GM18907 (cell line): ENCODE results near the gene RERG.

ENCODE experiments used
- ATAC-seq: cut with Tn5 transposase; IDR thresholded peaks from one replicate; pipeline ENCODE4 v1.9.1; 2021; ENCODE audit warnings: mild to moderate bottlenecking, moderate library complexity; ENCODE audit not compliant: unreplicated experiment

Gene RERG, protein sequence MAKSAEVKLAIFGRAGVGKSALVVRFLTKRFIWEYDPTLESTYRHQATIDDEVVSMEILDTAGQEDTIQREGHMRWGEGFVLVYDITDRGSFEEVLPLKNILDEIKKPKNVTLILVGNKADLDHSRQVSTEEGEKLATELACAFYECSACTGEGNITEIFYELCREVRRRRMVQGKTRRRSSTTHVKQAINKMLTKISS

DNA sequence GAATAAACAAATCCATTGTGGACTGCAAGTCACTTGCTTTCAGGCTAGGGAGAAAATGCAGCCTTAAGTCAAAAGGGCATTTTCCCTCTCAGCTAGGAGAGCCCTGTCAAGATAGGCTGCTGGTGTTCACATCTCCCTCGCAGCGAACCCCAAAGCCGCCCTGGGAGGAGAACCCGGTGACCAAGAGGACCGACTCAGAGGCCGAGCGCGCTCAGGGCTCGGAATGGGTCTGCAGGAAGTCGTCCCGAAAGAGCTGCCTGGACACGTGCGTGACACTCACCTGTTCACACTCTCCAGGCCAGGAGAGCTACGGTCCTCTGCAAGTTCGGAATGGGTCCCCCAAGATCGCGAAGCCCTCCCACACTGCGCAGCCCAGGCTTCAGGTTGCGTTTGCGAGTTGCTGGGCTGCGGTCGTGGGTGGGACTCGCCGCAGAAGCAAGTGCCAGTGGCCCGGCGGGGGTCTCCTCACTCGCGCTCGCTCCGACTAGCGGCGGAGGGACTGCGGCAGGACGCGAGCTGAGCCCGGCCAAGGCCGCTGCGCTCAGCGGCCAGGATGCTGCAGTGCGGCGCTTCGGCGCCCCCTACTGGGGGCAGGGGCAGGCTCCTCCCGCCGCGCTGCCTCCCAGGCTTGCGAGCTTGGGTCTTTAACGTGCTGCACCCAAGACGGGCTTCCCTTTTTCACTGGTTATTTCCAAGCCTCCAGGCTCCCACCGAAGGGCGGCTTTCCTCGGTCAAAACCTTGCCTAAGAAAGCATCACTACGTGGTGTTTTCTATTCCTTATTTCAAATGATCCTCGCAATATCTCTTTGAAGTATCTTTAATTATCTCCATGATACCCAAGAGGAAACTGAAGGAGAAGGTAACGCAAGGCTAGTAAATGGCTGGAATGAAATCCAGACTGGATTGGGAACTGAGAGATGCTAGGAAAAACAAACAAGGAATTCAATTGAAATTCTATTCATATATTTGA, at the start of gene RERG:
Gene RERG, minus strand, starts transcription at position 503 of the 971 bp plus-strand sequence. CDS start 3,928 bp downstream, outside the sequence.
- ATAC-seq = peak; percentile 94

- no peak for ATAC-seq
Measured at GRCh38 chr12:15270591-15270990, 49.4 kb upstream of the RERG start.

- peak; percentile 89 for ATAC-seq
Measured at GRCh38 chr12:15268927-15269552, 47.8 kb upstream of the RERG start.

DNA sequence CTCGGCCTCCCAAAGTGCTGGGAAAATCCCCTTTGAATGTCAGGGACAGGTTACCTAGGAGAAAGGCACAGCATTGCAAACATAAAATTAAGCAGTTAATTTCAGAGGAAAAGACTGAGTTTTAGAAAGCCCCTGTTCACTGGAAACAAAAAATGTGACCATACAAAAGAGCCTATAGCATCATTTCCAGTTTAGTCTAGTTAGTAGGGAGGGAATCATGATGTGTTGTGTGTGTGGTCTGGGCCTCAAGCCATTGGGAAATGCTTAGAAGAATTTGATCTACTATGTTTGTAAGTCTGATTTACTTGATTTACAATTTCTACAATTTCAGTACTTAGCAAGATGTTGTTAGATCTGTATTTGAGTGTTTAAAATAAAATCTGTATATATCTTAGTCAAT, 47.1 kb upstream of the RERG start:
- no peak for ATAC-seq

GRCh38 chr12:15265875-15266274, 44.7 kb upstream of the RERG start:
- ATAC-seq = no peak

DNA sequence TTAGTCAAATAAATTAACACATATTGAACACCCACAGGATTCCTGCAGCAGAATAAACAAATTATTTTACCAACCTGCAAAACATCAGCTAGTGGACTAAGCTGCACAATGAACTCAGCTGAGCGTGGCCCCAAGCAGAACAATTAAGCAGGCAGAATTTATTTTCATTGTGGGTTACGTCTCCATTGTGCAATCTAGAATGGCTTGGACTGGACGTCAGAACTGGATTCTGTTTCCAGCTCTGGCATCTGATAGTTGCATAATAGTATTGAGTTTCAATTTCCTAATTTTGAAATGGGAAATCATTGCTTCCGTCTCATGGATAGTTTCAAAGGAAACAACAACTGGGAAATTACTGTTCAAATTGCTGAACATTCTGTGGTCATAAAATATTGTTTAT, 35.5 kb upstream of the RERG start:
- no peak for ATAC-seq

DNA sequence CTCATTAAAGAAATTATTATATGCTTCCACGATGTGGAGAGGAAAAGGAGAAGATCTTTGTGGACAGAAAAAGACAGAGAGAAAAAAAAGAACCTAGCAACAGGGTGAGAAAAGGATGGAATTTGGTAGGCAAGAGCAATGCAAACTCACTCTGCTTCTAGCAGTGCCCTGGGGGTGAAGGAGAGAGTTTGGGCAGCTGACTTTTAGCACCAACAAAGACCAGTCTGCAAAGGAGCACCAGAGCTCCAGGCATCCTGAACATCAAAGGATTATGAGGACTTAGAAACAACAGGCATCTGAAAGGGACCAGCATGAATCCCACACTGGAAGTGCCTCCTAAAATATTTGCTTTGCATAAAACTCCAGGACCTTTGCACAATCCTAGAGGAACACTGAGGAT, 32.8 kb upstream of the RERG start:
- ATAC-seq = no peak

DNA sequence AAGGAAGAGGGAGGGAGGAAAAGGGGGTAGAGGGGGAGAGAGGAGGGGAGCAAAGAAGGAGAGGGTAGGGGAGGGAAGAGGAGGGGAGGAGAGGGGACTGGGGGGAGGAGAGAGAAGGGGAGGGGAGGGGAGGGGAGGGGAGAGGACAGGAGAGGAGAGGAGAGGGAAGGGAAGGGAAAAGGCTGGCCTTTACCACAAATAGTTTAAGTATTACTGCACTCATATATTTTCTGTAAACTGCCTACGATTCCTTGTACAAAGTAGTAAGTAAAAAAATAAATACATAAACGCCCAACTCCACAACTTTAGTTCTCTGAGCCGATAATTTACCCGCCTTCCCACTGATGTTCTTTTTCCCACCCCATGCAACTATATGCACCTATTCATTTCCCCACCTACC, 23.7 kb upstream of the RERG start:
- ATAC-seq = no peak

DNA sequence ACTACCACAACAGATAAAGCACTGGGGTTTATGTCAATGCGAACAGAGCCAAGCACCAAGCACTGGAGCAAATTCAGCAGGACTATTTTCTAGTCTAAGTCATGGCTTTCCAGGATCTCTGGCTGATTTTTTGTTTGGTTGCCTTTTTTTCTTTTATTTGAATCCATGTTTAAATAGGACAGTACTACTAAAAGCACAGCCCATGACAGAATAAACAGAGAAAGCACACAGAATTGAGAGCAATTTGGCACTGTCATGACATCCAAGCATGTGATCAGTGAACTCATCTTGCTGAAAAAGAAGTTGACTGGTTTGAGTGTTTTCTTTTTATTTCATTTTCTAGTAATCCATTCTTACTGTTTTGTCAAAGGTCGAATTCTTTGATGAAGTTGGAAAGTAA, 23.1 kb upstream of the RERG start:
- ATAC-seq = no peak

DNA sequence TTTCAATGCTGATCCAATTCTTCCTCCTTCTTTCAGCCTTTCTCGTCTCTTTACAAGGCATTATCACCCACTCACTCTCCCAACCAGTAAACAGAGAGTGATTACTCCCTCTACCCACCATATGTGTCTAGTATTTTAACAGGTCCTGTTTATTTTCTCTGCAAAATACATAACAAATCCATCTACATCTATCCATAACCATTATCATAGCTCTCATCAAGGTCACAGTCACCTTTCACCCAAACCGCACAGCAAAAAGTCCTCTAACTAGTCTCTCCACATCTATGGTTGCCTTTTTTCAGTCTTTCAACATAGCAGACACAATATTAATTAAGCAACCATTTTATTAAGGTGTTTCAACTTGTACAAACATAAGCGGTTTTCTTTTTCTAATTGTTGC, 21.9 kb upstream of the RERG start:
- ATAC-seq = no peak

- ATAC-seq = no peak
Measured at GRCh38 chr12:15240898-15241297, 19.7 kb upstream of the RERG start.

GRCh38 chr12:15234508-15234907, 13.3 kb upstream of the RERG start:
- ATAC-seq = no peak

GRCh38 chr12:15234011-15234410, 12.8 kb upstream of the RERG start:
- ATAC-seq = no peak

DNA sequence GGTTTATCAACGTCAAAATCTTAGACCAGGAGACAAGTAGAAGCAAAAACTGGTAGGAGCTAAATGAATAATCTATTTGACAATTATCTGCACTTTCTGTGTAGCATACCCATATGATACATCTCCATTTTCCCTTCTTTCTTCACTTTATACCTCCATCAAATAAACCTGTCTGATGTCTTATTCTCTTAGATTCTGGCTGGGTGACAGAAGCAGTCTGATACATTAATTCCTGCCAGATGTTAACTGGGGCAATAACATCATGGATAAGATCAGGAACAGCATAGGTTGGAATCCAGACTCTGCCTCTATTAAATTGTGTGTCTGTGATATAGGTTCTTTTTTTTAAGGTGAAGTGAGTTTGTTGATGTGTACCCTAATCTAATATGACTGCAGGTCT, 11.7 kb upstream of the RERG start:
- ATAC-seq = no peak

- no peak for ATAC-seq
Measured at GRCh38 chr12:15231493-15231892, 10.3 kb upstream of the RERG start.

GRCh38 chr12:15230751-15231150, 9.5 kb upstream of the RERG start:
- ATAC-seq = no peak

- no peak for ATAC-seq
Measured at GRCh38 chr12:15230137-15230536, 8.9 kb upstream of the RERG start.

DNA sequence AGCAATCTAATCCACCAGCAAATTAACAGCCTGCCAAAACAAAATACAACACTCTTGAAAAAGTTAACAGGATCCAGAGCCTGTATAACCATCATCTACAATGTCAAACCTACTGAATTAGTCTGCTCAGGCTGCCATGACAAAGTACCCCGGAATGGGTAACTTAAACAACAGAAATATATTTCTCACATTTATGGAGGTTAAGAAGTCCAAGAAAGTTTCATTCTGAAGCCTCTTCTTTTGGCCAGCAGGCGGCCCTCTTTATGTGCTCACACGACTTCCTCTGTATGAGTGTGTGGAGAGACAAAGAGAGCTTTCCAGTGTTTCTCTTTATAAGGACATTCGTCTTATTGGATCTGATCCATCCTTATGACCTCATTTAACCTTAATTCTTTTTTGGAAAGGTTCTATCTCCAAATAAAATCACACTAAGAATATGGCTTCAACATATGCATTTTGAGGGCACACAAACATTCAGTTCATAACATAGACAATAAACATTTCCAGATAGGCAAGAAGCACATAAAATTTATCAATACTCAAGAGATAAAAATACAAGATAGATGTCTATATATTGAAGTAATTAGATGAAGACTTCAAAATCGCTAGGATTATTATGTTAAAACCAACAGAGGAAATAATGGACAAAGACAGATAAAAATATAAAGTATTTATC, 5.9 kb upstream of the RERG start:
- ATAC-seq = no peak

- ATAC-seq = peak; percentile 88
Measured at GRCh38 chr12:15225863-15226218, 4.6 kb upstream of the RERG start.

DNA sequence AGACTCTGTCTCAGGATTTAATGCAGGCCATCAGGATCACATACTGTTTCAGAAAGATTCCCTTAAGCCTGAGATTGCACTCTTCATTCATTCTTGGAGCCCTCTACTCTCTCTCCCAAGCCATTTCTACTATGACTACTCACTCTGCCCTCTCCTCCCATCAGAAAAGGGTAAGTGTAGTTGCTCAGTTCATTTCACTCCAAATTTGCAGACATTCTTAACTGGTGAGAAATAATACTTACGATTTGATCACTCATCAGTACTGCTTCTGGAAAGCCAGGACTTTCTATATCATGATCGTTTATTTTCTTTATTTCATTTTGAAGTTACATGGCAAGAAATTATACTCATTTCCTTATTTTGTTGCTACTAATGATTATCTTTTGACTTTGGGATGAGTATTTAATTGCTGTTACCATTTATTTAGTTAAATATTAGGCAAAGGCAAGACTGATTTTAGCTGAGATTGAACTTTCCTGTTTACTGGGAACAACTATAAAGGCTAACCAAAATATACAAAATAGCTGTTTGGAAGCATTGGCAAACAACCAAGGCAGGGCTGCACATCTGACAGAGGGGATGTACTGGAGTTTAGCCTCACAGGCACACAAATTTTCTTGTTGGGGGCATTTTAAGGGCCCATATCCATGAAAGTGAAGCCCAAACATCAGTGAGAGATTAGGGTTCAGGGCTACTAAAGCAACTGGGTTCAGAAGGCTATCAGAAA, 4.1 kb upstream of the RERG start:
- no peak for ATAC-seq

DNA sequence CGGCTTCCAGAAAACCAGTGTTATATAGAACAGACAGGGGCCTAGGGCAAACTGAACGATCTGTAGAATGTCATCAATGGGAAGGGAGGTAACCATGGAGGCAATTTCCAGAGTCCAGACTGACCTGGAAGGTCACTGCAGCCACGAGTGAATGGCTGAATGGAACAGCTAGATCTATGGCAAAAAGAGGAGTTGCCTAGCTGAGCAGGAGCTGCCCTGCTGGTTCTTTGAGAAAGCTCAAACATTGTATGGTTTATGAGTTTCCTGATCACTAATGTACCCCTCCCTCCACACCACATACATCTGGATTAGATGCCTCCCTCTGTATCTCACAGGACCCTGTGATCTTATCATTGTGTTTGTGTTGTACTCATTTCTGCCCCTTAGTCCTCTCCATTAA, 1.0 kb upstream of the RERG start:
- no peak for ATAC-seq
